ENCODE results near the gene GRID1.
"Not testable (repeated sequence)": the region's sequence is repeated elsewhere in the genome, so short reads cannot be mapped to it uniquely, and the experiment has no call there.

Gene GRID1

DNA sequence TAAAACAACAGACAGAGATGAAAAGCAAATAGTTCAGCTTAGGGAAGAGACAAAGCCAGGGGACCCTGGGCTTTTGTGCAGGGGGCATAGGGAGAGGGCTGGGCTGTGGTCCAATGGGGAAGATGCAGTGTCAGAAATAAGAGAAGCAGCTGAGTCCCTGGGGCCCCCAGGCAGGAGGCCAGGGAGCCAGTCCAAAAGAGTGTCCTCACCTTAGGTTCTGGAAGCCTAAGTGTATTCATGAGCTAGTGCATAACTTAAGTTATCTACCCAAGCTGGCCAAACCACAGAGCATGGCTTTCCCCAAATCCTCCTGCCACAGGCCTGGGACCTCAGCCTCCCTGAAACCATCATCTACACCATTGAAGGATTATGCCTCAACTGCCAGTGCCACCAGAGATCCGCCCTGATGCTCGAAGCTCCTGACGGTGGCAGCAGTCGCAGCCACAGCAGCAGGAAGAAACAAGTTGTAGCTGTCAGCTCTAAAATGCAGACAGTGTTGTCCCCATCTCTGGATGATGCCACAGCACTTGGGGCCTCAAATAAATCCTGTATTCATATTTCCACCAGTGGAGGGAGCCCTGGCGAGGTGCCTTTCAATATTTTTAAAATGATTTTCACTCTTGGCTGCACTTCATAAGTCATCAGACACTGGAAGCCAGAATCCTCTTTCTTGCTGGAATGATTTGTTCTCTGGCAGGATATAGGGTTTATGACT lies 574.6 kb downstream of the GRID1 start:
- no peak for DNase-seq (ENCODE audit: low read depth)

DNA sequence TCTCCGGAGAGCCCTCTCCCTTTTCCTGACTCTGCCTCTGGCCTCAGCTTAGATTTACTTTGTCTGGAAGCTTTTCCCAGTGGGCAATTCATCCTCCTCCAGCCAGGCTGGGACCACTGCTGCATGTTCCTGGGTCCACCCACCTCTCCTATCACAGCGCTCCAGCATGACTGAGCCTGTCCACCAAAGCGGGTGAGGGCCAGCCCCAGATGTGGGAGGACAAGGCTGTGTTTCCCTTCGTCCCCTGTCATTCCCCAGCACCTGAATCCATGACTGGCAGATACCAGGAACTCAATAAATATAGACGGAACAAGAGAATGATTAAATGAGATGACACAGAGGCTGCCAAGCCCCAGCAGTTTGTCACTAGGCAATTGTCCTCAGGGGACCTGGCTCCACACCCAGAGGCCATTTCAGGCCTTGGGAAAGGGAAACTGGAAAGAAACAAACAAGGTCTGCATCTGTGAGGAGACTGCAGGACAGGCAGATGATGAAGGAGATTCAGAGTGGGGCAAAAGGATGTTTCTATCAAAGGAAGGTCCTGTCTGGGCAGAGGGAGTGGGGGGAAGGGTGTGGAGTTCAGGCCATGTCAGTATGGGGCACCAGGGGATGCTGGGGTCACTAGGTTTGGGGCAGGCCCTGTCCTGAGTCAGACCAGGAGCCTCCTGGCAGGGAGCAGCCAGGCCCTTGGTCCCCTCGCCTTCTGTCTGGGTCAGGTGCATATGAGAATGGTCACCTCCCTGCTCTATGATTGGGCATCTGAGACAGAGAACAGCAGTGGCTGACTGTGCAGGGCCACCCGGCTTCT lies 576.4 kb downstream of the GRID1 start:
- DNase-seq (ENCODE audit: low read depth) = no peak

DNA sequence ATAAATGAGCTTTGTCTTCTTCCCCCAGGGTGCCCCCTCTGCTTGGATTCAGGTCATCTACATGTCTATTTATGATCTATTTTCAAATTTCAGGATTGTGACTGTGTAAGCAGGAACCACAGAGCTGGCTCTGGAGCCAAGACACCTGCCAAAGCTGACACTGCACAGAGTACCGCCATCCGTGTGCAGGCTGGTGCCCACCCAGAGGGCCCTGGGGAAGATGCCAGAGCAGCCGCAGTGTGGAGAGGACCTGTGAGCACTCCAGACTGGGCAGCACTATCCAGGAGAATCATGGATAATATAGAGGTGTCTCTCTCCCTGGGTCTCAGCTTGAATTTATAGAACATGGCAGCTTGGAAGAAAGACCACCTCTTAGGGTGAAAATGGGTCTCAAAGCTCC lies 577.5 kb downstream of the GRID1 start:
- no peak for DNase-seq (ENCODE audit: low read depth)

DNA sequence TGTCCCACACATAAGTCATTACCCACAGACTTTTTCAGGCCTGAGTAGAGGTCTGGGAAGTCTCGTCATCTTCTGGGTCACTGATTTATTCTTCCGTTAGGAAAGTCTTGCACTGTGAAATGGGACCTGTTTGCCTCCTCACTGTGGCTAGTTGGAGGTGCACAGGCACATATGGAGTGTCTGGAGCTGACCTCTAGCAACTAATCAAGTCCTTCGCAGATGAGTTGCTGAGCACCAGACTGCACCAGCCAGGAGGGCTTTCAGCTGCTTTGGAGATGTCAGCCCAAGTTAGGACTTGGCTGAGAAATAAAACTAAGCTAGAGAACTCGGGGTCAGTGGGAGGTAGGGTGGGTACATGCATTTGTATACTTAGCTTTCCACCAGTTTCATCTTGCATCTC lies 578.0 kb downstream of the GRID1 start:
- no peak for DNase-seq (ENCODE audit: low read depth)

DNA sequence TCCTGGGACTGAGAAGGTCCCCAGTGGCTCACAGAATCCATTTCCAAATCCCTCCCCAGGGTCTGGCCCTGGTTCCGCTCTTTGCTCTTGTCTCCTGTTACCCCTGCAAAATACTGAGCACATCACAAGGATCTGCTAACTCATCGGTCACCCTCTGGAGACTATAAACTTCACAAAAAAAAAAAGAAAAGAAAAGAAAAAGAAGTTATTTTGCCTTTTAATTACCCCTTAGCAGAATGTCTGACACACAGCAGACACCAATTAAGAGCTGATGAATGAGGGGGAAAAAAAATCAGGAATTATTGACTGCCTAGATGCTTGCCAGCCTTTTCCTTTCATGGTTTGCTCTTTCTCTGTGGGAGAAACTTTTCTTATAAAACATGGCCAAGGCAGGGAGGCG lies 578.7 kb downstream of the GRID1 start:
- no peak for DNase-seq (ENCODE audit: low read depth)

DNA sequence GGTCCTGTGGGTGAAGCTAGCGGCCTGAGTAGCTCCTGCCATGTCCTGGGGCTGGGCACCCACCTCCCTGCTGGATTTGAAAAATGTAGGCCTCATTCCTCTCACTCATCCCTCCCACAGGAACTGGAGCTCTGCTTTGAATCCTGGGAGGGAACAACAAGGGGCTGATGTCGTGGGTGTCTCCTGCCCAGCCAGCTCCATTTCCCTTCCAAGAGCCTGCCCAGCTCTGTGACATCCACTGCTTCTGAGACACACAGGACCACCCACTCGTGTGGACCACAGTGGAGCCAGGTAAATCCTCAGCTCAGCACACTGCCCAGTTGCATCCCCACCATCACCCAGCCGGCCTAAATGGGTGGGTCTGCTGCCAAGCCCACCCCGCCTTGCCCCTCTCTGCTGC lies 579.2 kb downstream of the GRID1 start:
- DNase-seq (ENCODE audit: low read depth) = no peak

DNA sequence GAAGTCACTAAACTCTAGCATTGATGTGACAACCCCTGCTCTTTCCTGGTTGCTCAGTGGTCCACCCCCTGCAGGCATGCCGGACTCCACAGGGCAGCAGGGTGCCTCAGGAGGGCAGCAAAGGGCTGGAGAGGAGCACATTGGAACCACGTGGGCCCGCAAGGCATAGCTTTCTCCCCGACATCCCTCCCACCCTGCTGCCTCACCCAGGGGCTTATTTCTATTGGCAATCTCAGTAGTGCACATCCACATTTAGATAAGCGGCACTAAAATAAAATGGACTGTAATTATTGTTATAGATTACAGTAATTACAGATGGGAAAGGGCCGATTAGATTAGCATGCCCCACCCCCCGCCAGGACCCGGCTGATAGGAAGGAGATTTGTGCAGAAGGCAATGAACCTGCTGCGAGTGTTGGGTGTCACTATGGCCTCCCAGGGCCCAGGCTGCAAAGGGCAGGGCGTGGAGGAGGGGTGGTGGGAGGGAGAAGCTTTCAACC lies 580.1 kb downstream of the GRID1 start:
- no peak for DNase-seq (ENCODE audit: low read depth)

DNA sequence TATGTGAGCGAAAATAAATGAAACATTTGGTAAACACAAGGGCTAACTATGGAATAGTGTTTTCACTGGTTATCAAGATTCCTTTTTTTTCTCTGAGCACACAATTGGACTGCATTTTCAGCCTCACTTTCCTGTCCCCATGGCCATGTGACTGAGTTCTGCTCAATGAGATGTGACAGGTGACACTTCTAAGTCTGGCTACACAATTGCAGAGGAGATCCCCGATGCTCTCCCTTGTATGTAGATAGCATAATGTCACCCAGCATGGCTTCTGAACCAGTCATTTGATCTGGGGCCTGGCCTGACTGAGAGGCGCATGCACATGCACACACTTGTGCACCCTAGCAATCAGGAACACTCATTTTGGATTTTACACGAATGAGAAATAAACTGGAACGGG lies 581.8 kb downstream of the GRID1 start:
- DNase-seq (ENCODE audit: low read depth) = no peak

DNA sequence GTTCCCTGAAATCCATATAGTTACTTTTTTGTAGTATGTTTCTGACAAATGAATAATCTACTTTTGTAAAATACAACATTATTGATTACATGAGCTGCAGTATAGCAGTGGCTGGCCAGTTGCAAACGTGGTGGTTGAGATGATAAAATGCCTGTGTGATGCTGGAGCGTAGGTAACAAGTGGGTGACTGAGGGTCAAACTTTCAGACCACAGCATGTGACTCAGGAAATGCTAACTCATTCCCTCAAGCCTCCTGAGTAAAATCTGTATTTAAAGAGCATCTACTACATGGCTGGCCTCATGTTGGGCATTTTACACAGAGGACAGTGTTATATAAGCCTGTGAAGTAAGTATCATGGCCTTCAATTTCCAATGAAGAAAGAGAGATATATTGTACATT lies 585.2 kb downstream of the GRID1 start:
- DNase-seq (ENCODE audit: low read depth) = no peak

DNA sequence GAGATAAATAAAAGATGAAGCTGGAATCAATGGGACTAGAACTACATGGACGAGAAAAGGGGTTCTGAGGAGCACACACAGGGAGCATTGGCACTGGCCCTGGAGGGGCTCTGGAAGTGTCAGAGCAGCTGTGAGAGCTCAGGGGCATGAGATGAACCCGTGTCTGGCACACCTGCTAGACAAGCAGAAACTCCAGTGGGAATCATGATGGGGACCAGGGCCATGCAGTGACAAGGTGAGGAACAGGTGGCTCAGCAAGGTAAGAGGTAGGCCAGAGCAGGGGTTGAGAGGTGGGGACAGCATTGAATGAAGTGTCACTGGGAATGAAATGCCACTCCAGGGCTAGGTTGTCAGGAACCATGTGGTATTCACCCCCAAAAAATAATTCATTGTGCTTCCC lies 588.5 kb downstream of the GRID1 start:
- DNase-seq (ENCODE audit: low read depth) = no peak

DNA sequence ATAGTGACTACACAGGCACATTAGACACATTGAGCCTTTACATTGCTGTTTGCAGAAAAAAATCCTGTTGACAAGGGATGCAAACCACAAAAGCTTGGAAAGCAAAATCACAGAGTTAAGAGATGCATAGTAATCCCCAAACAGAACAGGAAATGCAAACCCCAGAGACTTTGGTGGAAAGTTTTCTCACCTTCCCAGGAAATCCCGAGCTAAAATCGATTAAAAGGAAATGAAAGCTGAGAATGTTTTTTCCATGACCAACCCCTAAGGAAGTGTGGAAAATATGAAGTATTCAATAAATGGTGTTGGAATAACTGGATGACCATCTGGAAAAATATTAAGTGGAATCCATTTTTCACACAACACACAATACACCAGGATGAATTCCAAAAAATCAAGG lies 598.7 kb downstream of the GRID1 start:
- no peak for DNase-seq (ENCODE audit: low read depth)

DNA sequence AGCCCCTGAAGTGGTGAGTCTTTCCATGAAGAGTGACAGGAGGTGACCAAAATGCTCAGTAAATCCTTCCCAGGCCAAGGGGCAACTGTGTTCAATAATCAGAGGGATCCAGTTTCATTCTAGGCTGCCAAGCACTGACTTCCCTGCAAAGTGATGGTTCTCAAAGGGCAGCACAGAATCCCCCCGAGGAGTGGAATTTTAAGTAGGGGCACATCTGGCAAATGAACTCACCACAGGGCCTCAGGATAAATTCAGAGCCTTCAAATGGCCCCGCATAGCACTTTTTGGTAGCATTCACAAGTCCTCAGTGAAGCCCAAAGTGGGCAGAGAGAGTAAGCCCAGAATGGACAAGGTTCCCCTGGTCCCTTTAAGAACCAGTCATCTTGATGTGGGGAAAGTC lies 602.5 kb downstream of the GRID1 start:
- no peak for DNase-seq (ENCODE audit: low read depth)

DNA sequence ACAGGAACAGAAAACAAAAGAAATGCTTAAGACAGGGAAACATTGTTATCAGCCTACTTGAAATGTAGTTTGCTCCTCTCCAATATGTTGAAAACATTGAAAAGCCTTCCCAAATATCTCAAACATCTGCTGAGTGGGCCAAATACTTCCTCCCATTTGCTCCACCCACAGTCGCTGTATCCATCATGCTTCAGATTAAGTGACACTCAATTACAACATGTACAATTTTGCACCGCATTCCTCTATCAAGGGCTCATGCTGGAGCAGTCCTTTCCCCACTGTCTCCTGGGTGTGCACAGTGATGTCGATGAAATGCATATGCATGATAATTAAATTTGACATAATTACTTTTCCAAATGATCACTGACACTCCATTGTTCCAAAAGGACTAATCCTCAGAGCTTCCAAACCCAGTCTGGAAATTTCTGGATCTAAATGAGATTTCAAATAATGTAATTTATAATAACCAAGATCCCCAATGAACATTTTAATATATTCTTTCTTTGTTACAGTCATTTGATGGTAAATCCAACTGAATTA lies 604.6 kb downstream of the GRID1 start:
- no peak for DNase-seq (ENCODE audit: low read depth)

DNA sequence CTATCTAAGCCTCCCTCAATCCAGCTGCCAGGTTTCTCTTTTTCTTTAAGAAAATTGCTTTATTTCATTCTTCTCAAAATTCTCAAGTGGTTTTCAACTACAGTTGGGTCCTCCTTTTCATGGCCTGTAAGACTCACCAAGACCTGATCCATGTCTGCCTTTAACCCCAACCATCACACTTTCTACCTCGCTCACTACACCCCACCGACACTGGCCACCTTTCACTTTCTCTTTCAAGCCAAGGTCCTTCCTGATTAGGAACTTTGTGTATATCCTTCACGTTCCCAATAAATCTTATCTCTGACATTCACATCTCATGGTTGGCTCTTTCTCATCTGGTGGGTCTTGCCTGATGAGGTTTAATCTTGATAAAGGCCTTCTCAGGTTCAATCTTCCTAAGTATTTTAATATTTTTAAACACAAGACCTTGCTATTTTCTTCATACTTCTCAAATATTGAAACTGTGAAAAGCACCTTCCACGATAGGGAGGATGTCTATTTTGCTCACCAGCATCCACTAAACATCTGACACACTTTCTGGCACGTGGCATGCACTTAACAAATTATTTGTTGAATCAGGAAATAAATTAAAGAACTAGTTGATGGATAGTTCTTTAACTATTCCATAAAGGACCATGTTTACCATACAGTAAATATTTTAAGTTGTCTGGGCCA lies 624.8 kb downstream of the GRID1 start:
- no peak for DNase-seq (ENCODE audit: low read depth)

DNA sequence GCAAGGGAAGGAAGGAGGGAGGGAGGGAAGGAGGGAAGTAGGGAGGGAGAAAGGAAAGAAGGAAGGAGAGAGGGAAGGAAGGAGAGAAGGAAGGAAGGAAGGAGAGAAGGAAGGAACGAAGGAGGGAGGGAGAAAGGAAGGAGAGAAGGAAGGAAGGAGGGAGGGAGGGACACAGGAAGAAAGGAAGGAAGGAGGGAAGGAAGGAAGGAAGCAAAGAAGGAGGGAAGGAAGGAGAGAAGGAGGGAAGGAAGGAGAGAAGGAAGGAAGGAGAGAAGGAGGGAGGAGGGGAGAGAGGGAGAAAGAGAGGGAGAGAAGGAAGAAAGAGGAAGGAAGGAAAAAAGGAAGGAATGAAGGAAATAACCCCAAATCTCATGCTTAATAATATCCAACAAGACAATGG lies 630.6 kb downstream of the GRID1 start:
- no peak for DNase-seq (ENCODE audit: low read depth)

DNA sequence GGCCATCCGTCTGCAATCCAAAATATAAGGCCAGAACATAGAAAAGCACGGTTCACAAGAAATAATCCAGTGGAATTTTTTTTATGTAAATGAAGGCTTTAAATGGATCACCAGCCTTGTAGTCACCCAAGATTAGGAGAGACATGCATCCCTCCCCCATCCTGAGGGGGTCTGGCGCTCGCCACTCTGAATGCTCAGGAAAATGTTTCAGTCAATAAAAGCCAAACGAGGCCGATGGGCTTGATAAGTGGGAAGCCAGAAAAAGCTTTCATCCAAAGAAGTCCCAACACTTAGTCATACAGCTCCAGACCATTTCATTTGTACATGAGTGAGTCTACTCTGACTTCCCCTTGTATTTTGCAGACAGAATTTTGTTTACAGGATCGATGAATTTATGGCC lies 631.8 kb downstream of the GRID1 start:
- no peak for DNase-seq (ENCODE audit: low read depth)

DNA sequence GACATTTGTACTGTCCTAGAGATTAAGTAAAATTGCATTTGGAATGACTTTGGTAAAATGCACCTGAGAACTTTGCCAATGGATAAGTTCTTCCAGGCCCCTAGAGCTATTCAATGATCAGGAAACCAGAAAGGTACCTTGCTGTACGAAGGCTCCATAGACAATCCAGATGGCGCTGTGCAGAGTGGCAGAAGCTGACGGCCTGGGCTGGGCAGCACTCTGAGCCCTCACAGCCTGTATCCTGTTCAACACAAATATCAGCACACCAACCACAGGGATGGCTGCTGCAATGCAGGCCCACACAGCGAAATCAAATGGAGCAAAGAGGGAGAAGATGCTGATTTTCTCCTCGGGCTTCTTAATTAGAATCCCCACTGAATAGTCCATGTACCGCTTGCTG lies 642.4 kb downstream of the GRID1 start:
- no peak for DNase-seq (ENCODE audit: low read depth)

DNA sequence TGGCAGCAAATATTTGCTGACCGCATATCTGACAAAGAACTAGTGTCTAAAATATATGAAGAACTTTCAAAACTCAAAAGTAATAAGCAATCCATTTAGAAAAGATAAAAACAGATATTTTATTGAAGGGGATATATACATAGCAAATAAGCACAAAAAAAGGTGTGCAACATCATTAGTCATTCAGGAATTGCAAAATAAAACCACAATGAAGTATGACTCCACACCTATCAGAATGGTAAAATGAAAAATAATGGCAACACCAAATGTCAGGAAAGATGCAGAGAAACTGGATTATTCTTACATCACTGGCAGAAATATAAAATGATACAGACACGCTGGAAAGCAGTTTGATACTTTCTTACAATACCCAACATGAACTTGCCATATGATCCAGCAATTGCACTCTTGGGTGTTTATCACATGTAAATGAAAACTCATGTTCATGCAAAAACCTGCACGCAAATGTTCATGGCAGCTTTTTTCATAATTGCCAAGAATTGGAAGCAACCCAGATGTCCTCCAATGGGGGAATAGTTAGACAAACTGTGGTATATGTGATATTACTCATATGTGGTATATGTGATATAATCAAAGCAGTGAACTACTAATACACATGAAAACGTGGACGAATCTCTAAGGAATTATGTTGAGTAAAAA lies 645.5 kb downstream of the GRID1 start:
- DNase-seq (ENCODE audit: low read depth) = no peak

DNA sequence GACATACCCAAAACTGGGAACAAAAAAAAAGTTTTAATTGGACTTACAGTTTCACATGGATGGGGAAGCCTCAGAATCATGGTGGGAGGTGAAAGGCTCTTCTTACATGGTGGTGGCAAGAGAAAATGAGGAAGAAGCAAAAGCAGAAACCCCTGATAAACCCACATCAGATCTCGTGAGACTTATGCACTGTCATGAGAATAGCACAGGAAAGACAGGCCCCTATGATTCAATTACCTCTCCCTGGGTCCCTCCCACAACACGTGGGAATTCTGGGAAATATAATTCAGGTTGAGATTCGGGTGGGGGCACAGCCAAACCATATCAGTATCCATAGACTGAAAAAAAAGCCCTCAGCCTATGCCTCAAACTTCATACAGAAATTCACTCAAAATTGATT lies 647.2 kb downstream of the GRID1 start:
- no peak for DNase-seq (ENCODE audit: low read depth)

DNA sequence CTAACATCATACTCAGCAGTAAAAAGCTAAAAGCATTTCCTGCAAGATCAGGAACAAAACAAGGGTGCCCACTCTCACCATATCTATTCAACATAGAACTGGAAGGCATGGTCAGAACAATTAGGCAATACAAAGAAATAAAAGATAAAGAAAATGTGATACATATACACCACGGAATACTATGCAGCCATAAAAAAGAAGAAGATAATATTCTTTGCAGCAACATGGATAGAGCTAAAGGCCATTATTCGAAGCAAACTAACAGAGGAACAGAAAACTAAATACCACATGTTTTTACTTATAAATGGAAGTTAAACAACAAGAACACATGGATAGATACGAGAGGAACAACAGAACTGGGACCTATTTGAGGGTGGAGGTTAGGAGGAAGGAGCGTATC lies 652.7 kb downstream of the GRID1 start:
- no peak for DNase-seq (ENCODE audit: low read depth)

DNA sequence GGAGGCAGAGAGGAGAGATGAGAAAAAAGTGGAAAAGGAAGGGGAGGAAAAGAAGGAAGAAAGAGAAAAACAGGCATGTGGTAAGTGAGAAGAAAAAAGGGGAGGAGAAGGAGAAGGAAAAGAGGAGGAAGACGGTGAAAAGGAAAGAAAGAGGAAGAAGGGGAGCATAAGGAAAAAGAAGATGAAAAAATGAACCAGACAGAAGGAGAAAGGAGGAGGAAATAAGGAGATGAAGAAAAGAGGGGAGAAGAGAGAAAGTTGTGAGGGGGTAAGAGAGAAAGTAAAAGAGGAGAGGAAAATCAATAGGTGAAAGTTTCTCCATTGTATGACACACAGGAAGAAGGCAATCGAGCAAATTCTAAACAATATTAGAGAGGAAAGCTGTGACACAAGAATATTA lies 663.8 kb downstream of the GRID1 start:
- DNase-seq (ENCODE audit: low read depth) = no peak

DNA sequence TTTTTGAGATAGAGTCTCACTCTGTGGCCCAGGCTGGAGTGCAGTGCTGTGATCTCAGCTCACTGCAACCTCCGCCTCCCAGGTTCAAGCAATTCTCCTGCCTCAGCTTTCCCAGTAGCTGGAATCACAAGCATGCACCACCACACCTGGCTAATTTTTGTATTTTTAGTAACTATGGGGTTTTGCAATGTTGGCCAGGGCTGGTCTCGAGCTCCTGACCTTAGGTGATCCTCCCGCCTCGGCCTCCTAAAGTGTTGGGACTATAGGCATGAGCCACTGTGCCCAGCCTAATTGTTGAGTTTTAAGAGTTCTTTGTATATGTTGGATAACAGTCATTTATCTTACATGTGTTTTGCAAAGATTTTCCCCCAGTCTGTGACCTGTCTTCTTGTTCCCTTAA lies 667.5 kb downstream of the GRID1 start:
- DNase-seq (ENCODE audit: low read depth) = not testable (repeated sequence)

All from stimulated activated CD8-positive, alpha-beta memory T cell treated with anti-CD3 and anti-CD28 coated beads, Interleukin-12 subunit alpha, Interleukin-12 subunit beta, amount 100 ng/mL, for 1 hour (primary cell).